Thyroid gland (tissue), 4 donors: ENCODE measurements around the gene PMEPA1. TPM values are rescaled to one million over a fixed set of nuclear protein-coding genes. Genes with fewer than 3 reads are reported as not detected.

ENCODE experiments used
- DNase-seq, 2 donors: peaks; one replicate each; pipeline ENCODE4 v3.0.0-alpha.2; 2019
- H3K27ac ChIP-seq, 3 donors: fragments of 200-600 bp; sonication (generic); 1 replicate in 2 of 3; 2 replicates in 1 of 3; pipeline ENCODE4 v1.5.1; 2016 to 2019; ENCODE audit warnings: mild to moderate bottlenecking in 1 of 3, moderate library complexity in 1 of 3
- H3K27me3 ChIP-seq: fragments of 200-600 bp; sonication (generic); one replicate; pipeline ENCODE4 v1.5.1; 2019
- H3K36me3 ChIP-seq, 2 donors: fragments of 200-600 bp; sonication (generic); one replicate each; pipeline ENCODE4 v1.5.1; 2016 to 2019
- H3K4me1 ChIP-seq, 2 donors: fragments of 200-600 bp; sonication (generic); one replicate each; pipeline ENCODE4 v1.5.1; 2017 to 2019
- H3K4me3 ChIP-seq, 3 donors: fragments of 200-600 bp; sonication (generic); replicated peaks in 1 of 3; 1 replicate in 2 of 3; 2 replicates in 1 of 3; pipeline ENCODE4 v1.5.1; 2016; ENCODE audit warnings: mild to moderate bottlenecking in 1 of 3
- H3K9me3 ChIP-seq: fragments of 200-600 bp; sonication (generic); one replicate; pipeline ENCODE4 v1.5.1; 2017
- POLR2A ChIP-seq, 2 donors: fragments of 450-650 bp; IDR thresholded peaks; one replicate each; pipeline ENCODE4 v1.6.1; 2017; ENCODE audit warnings: antibody characterized with exemption in 2 of 2, mild to moderate bottlenecking in 2 of 2, moderate library complexity in 1 of 2
- WGBS, 2 donors: methylation state at CpG; one replicate each; pipeline ENCODE4 v1.1.5; 2017; 5-methylcytosine and 5-hydroxymethylcytosine counted together
- intact Hi-C: fragments of 100-400 bp; cut with DNase I; formaldehyde crosslinking; loops from one replicate; pipeline ENCODE4 v1.15.1; 2023
- total RNA-seq, 4 donors: library from RNA; depleted of rRNA; stranded (reverse); fragments of >200 nt; gene quantifications; one replicate each; pipeline ENCODE4 v1.2.3, GENCODE V29; 2016
- TF ChIP-seq, protein P1 (sequence below), 6 experiments: fragments of 200-600 bp in 3 of 6; fragments of 450-650 bp in 3 of 6; sonication (generic) in 3 of 6; IDR thresholded peaks; one replicate each; pipeline ENCODE4 v1.5.1; 2016 to 2019; ENCODE audit warnings: antibody characterized with exemption in 6 of 6, mild to moderate bottlenecking in 2 of 6, inconsistent platforms in 1 of 6, moderate library complexity in 1 of 6

The PMEPA1 gene
- total RNA-seq, 4 donors from 2014 or later = 6.5 to 12.6 (median 8.3) TPM

DNA sequence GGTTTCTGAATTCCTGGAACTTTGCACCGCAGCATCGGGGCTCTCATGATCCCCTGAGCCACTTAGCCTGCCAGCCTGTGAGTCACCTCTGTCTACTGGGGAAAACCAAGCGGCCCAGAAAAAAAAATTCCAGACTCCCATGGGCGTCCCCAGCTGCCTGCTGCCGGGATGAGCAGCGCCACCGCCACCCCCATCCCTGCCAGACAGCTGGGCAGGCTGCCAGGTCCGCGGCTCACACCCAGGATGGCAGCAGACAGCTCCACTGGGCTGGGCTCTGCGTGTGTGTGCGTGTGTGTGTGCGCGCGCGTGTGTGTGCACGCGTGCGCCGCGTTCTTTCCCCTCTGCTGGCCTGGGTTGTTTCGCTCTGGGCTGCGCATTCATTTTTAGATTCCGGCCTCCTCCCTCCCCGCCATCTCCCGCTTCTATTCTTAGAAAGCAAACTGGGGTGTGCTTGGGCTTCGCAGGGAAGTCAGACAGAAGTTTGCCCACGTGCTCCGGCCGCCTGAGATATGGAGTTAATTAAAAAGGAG lies 38.9 kb upstream of the PMEPA1 start:
- peaks cover 4 to 21% of the 10 kb centered on the region in 2 donors for H3K4me1 ChIP-seq
- H3K27me3 ChIP-seq = no peaks in the 10 kb centered on the region
- WGBS, 2 donors = 2 to 14% methylated on average over 22 to 29 of the region's 29 CpGs
- DNase-seq = peak; percentile 73 to 77
- no peaks in the 10 kb centered on the region for H3K9me3 ChIP-seq
- no peak for TF ChIP-seq POLR2A (IDR thresholded peaks at IDR 0.05)
- TF ChIP-seq, protein P1, sequence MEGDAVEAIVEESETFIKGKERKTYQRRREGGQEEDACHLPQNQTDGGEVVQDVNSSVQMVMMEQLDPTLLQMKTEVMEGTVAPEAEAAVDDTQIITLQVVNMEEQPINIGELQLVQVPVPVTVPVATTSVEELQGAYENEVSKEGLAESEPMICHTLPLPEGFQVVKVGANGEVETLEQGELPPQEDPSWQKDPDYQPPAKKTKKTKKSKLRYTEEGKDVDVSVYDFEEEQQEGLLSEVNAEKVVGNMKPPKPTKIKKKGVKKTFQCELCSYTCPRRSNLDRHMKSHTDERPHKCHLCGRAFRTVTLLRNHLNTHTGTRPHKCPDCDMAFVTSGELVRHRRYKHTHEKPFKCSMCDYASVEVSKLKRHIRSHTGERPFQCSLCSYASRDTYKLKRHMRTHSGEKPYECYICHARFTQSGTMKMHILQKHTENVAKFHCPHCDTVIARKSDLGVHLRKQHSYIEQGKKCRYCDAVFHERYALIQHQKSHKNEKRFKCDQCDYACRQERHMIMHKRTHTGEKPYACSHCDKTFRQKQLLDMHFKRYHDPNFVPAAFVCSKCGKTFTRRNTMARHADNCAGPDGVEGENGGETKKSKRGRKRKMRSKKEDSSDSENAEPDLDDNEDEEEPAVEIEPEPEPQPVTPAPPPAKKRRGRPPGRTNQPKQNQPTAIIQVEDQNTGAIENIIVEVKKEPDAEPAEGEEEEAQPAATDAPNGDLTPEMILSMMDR (IDR thresholded peaks at IDR 0.05) = no peak
- H3K36me3 ChIP-seq = no peaks in the 10 kb centered on the region
- intact Hi-C loops = no loop called here
- no peak overlapping the region for H3K4me3 ChIP-seq
- peak overlapping the region in 2 of 3 donors; percentile 41 to 58 for H3K27ac ChIP-seq

DNA sequence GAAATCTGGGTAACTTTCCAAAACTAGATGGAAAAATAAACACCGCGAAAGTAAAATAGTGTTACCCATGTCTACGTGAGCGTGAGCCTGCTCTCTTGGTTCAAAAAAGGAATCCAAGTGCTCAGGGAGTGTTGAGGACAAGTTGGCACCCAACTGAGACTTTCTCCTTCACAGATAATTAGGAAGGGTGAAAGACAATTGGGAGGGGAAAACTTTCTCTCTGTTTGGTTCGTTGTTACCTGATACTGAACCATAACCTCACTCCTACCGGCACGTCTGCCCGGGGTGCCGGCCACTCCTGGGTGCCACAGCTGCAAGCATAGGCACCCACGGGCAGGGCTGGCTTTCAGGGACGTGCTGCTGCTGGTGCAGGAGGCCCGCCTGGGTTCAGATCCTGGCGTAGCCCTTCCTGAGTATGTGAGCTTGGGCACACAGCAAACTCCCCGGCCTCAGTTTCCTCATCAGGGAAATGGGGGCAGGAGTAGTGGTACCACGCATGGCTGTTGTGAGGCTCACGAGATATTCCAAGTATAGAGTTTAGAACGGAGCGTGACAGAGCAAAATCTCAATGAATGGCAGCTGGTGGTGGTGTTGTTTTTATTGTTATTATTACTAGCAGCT lies 38.2 kb upstream of the PMEPA1 start:
- peak overlapping the region in 1 of 3 donors; percentile 41 for H3K27ac ChIP-seq
- 53 to 60% methylated on average over 18 of the region's 18 CpGs for WGBS, 2 donors
- intact Hi-C loops = no loop called here
- H3K9me3 ChIP-seq = no peaks in the 10 kb centered on the region
- DNase-seq = no peak
- TF ChIP-seq POLR2A (IDR thresholded peaks at IDR 0.05) = no peak
- TF ChIP-seq, protein P1 (IDR thresholded peaks at IDR 0.05) = no peak
- peaks cover 4 to 21% of the 10 kb centered on the region in 2 donors for H3K4me1 ChIP-seq
- no peaks in the 10 kb centered on the region for H3K36me3 ChIP-seq
- H3K27me3 ChIP-seq = no peaks in the 10 kb centered on the region
- no peak overlapping the region for H3K4me3 ChIP-seq

DNA sequence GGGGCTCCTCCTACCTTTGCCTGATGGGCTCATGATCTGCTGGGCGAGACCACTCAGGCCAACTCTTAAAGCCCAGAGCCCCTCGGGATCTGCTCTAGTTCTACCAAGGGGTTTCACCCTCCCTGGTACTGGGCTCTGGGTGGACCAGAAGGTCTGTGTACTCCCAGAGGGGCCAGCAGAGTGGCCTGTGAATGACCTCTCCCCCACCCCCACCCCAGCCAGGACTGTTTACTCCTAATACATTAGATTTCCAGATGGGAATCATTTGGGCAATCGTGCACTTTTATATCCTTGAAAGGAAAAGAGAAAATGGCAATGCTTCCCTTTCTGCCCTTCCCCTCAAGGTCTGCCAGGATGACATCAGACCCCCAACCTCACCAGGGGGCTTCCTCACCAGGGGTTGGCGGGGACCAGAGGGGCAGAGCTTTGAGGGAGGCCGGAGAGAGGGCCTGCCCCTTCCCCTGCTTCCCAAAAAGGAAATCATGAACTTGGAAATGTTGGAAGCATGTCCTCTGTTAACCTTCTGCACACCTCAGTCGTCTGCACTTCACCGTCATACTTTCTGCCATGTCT lies 37.1 kb upstream of the PMEPA1 start:
- no peak overlapping the region for H3K27ac ChIP-seq
- TF ChIP-seq, protein P1 (IDR thresholded peaks at IDR 0.05) = no peak
- no peak for TF ChIP-seq POLR2A (IDR thresholded peaks at IDR 0.05)
- DNase-seq = no peak
- H3K36me3 ChIP-seq = no peaks in the 10 kb centered on the region
- H3K4me3 ChIP-seq = no peak overlapping the region
- H3K4me1 ChIP-seq = peaks cover 4 to 21% of the 10 kb centered on the region in 2 donors
- 68 to 71% methylated on average over 7 of the region's 7 CpGs for WGBS, 2 donors
- intact Hi-C loops = no loop called here
- H3K27me3 ChIP-seq = no peaks in the 10 kb centered on the region
- H3K9me3 ChIP-seq = no peaks in the 10 kb centered on the region

DNA sequence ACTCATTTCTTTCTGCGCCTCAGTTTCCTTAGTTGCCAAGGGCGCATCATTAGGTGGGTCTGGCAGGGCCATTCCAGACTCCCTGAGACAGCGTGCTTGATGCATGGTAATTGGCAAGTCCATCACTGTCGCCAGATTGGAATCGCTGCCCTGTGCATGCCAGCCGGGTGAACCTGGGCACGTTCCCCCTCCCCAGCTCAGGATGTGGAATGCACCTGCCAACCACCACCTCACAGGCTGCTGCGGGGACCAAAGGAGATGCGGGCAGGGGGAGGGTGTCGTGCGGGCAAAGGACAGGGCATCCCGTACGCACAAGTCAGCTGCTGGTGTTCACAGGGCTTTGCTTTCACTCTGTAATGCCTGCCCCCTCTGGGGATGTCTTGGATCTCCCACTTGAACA lies 36.4 kb upstream of the PMEPA1 start:
- H3K27ac ChIP-seq = no peak overlapping the region

More for the DNA sequence above, 36.4 kb upstream of the PMEPA1 start:
- H3K4me3 ChIP-seq = no peak overlapping the region
- WGBS, 2 donors = 93% methylated on average over 13 of the region's 13 CpGs
- DNase-seq = no peak
- H3K36me3 ChIP-seq = no peaks in the 10 kb centered on the region
- H3K4me1 ChIP-seq = peaks cover 4 to 21% of the 10 kb centered on the region in 2 donors
- H3K27me3 ChIP-seq = no peaks in the 10 kb centered on the region
- no peaks in the 10 kb centered on the region for H3K9me3 ChIP-seq
- TF ChIP-seq, protein P1 (IDR thresholded peaks at IDR 0.05) = no peak
- no peak for TF ChIP-seq POLR2A (IDR thresholded peaks at IDR 0.05)
- intact Hi-C loops = no loop called here
